RWPE2 (cell line): ENCODE measurements around the gene PTPRO.

ENCODE experiments used
- ATAC-seq: fragments of 200-7000 bp; cut with Tn5 transposase; 3 replicates; pipeline ENCODE4 v1.9.1; 2021; ENCODE audit warnings: low read depth
- DNase-seq: peaks from one replicate; pipeline ENCODE4 v3.0.0-alpha.2; 2020; ENCODE audit warnings: low spot score
- H3K27ac ChIP-seq: fragments of 450-650 bp; 2 replicates; pipeline ENCODE4 v1.5.1; 2017; ENCODE audit warnings: mild to moderate bottlenecking; ENCODE audit not compliant: poor library complexity, severe bottlenecking
- H3K27me3 ChIP-seq: fragments of 250-450 bp; sonication (Bioruptor Pico); 2 replicates; pipeline ENCODE4 v1.5.1; 2021; ENCODE audit warnings: mild to moderate bottlenecking, moderate library complexity; ENCODE audit not compliant: insufficient read depth, poor library complexity, severe bottlenecking
- H3K36me3 ChIP-seq: fragments of 250-450 bp; sonication (Bioruptor Pico); 2 replicates; pipeline ENCODE4 v1.5.1; 2020; ENCODE audit warnings: low read depth, mild to moderate bottlenecking, moderate library complexity
- H3K4me1 ChIP-seq: fragments of 250-450 bp; sonication (Bioruptor Pico); 2 replicates; pipeline ENCODE4 v1.5.1; 2021; ENCODE audit warnings: mild to moderate bottlenecking, moderate library complexity; ENCODE audit not compliant: insufficient read depth, poor library complexity, severe bottlenecking
- H3K4me3 ChIP-seq: fragments of 250-450 bp; sonication (Bioruptor Pico); 2 replicates; pipeline ENCODE4 v1.5.1; 2021; ENCODE audit warnings: mild to moderate bottlenecking, moderate library complexity; ENCODE audit not compliant: severe bottlenecking
- H3K9me3 ChIP-seq: fragments of 250-450 bp; sonication (Bioruptor Pico); 2 replicates; pipeline ENCODE4 v1.5.1; 2021; ENCODE audit warnings: mild to moderate bottlenecking, moderate library complexity; ENCODE audit not compliant: severe bottlenecking
- CTCF ChIP-seq: fragments of 450-650 bp; IDR thresholded peaks from one replicate; pipeline ENCODE4 v1.5.1; 2017; ENCODE audit warnings: mild to moderate bottlenecking, moderate library complexity; ENCODE audit not compliant: poor library complexity, severe bottlenecking

PTPRO gene

GRCh38 chr12:15544589-15544988 is 222.3 kb downstream of the PTPRO start:
- DNase-seq (no peak), ATAC-seq (no peak)
- Histone ChIP-seq H3K4me1 (no peaks in the 10 kb centered on the region), H3K27me3 (no peaks in the 10 kb centered on the region), H3K27ac (no peak overlapping the region), H3K4me3 (no peak overlapping the region), H3K36me3 (no peaks in the 10 kb centered on the region), H3K9me3 (no peaks in the 10 kb centered on the region)
- TF ChIP-seq CTCF, result no peak

- Histone ChIP-seq H3K4me1 (no peaks in the 10 kb centered on the region), H3K27ac (no peak overlapping the region), H3K27me3 (no peaks in the 10 kb centered on the region), H3K36me3 (no peaks in the 10 kb centered on the region), H3K4me3 (no peak overlapping the region), H3K9me3 (no peaks in the 10 kb centered on the region)
- TF ChIP-seq CTCF, result no peak
- DNase-seq (no peak), ATAC-seq (no peak)
Observed at GRCh38 chr12:15545334-15545733, 223.0 kb downstream of the PTPRO start.

- Histone ChIP-seq H3K9me3 (no peaks in the 10 kb centered on the region), H3K27ac (no peak overlapping the region), H3K4me1 (no peaks in the 10 kb centered on the region), H3K4me3 (no peak overlapping the region), H3K27me3 (no peaks in the 10 kb centered on the region), H3K36me3 (no peaks in the 10 kb centered on the region)
- DNase-seq, result no peak
- ATAC-seq, result no peak
- no peak for TF ChIP-seq CTCF
Observed at GRCh38 chr12:15546102-15546701, 223.9 kb downstream of the PTPRO start.

- Histone ChIP-seq H3K27me3 (no peaks in the 10 kb centered on the region), H3K27ac (no peak overlapping the region), H3K9me3 (no peaks in the 10 kb centered on the region), H3K4me3 (no peak overlapping the region), H3K36me3 (no peaks in the 10 kb centered on the region), H3K4me1 (no peaks in the 10 kb centered on the region)
- no peak for DNase-seq
- TF ChIP-seq CTCF, result no peak
- no peak for ATAC-seq
Observed at GRCh38 chr12:15547063-15547462, 224.8 kb downstream of the PTPRO start.

- Histone ChIP-seq H3K4me3 (no peak overlapping the region), H3K36me3 (no peaks in the 10 kb centered on the region), H3K27ac (no peak overlapping the region), H3K4me1 (no peaks in the 10 kb centered on the region), H3K9me3 (no peaks in the 10 kb centered on the region), H3K27me3 (no peaks in the 10 kb centered on the region)
- TF ChIP-seq CTCF, result no peak
- no peak for DNase-seq
- no peak for ATAC-seq
Observed at GRCh38 chr12:15547691-15548090, 225.4 kb downstream of the PTPRO start.
